Measurements from ENCODE around the gene TPO. TPM values are rescaled to one million over a fixed set of nuclear protein-coding genes. Genes with fewer than 3 reads are reported as not detected.

Gene TPO
- total RNA-seq, 4 donors from 2014 or later: 7.2 to 32.6 (median 16.6) TPM

DNA sequence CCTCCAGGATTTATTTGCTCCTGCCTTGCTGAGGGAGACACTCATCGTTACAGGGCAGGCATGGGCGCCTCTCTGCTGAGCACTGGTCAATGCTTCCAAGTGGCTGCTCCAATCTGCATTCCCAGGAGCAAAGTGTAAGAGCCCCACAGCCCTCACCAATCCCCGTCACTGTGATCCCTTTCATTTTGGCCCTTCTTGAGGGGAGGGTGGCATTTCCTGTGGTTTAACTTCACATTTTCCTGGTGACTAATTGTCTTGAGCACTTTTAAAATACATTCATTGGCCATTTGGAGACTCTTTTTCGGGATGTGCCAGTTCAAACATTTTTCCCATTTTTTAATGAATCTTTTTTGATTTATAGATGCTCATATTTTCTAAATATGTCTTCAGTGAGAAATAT, 33.0 kb downstream of the TPO start:
- Histone ChIP-seq H3K27me3 (peaks cover 0 to 30% of the 10 kb centered on the region in 2 donors), H3K4me3 (no peak overlapping the region), H3K27ac (no peak overlapping the region), H3K4me1 (no peaks in the 10 kb centered on the region), H3K9me3 (no peaks in the 10 kb centered on the region), H3K36me3 (no peaks in the 10 kb centered on the region)
- 73 to 82% methylated on average over 4 of the region's 4 CpGs for WGBS, 2 donors
- TF ChIP-seq, protein P1, sequence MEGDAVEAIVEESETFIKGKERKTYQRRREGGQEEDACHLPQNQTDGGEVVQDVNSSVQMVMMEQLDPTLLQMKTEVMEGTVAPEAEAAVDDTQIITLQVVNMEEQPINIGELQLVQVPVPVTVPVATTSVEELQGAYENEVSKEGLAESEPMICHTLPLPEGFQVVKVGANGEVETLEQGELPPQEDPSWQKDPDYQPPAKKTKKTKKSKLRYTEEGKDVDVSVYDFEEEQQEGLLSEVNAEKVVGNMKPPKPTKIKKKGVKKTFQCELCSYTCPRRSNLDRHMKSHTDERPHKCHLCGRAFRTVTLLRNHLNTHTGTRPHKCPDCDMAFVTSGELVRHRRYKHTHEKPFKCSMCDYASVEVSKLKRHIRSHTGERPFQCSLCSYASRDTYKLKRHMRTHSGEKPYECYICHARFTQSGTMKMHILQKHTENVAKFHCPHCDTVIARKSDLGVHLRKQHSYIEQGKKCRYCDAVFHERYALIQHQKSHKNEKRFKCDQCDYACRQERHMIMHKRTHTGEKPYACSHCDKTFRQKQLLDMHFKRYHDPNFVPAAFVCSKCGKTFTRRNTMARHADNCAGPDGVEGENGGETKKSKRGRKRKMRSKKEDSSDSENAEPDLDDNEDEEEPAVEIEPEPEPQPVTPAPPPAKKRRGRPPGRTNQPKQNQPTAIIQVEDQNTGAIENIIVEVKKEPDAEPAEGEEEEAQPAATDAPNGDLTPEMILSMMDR (IDR thresholded peaks at IDR 0.05): no peak
- TF ChIP-seq POLR2A (IDR thresholded peaks at IDR 0.05) (no peak), EP300 (IDR thresholded peaks at IDR 0.05) (no peak)
- no peak for DNase-seq (ENCODE audit: low spot score in 2 of 2)

DNA sequence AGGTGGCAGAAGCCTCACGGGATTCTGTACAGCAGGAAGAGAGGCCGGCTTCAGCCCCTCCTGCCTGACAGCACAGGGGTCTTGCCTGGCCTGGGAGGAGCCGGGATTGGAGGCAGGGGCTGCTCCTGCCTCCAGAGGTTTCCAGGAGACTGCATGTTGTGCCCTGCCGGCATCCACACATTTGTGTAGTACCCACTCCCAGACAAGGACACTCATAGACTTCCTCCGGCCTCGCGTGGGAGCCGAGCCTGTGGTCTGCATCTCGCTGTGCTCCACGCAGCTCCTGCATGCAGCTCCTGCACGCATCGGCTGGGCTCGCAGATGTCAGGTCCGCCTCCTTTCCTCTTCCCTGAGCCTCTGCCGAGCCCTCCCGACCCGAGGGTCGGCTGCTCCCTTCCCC, 34.7 kb downstream of the TPO start:
- Histone ChIP-seq H3K9me3 (no peaks in the 10 kb centered on the region), H3K4me1 (no peaks in the 10 kb centered on the region), H3K4me3 (no peak overlapping the region), H3K36me3 (no peaks in the 10 kb centered on the region), H3K27ac (no peak overlapping the region), H3K27me3 (peaks cover 0 to 30% of the 10 kb centered on the region in 2 donors)
- no peak for TF ChIP-seq EP300 (IDR thresholded peaks at IDR 0.05)
- no peak for TF ChIP-seq POLR2A (IDR thresholded peaks at IDR 0.05)
- TF ChIP-seq, protein P1 (IDR thresholded peaks at IDR 0.05): no peak
- DNase-seq (ENCODE audit: low spot score in 2 of 2): no peak
- WGBS, 2 donors: 40 to 56% methylated on average over 17 to 18 of the region's 18 CpGs

DNA sequence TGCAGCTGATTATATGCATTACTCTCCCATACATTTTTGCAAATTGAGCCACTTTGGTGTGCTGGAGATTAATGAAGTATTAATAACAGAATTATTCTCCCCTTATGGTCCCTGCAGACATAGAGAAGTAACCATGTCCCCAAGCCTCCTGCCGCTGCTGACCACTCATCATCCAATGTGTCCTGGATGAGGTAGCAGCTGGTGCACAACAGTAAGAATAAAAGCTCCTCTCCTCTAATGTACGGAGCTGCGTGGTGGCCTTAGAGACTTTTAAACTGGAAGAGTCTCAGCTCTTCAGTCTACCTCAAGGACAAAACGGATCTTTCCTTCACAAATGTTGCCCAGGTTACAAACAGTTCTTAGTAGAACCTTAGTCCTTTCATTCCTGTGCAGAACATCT, 37.7 kb downstream of the TPO start:
- H3K4me1 ChIP-seq: no peaks in the 10 kb centered on the region
- DNase-seq (ENCODE audit: low spot score in 2 of 2): no peak
- no peaks in the 10 kb centered on the region for H3K9me3 ChIP-seq
- 71 to 73% methylated on average over 4 of the region's 4 CpGs for WGBS, 2 donors
- peaks cover 0 to 30% of the 10 kb centered on the region in 2 donors for H3K27me3 ChIP-seq
- H3K36me3 ChIP-seq: no peaks in the 10 kb centered on the region
- H3K27ac ChIP-seq: no peak overlapping the region
- H3K4me3 ChIP-seq: no peak overlapping the region
- TF ChIP-seq EP300 (IDR thresholded peaks at IDR 0.05) (no peak), POLR2A (IDR thresholded peaks at IDR 0.05) (no peak)
- TF ChIP-seq, protein P1 (IDR thresholded peaks at IDR 0.05): no peak

DNA sequence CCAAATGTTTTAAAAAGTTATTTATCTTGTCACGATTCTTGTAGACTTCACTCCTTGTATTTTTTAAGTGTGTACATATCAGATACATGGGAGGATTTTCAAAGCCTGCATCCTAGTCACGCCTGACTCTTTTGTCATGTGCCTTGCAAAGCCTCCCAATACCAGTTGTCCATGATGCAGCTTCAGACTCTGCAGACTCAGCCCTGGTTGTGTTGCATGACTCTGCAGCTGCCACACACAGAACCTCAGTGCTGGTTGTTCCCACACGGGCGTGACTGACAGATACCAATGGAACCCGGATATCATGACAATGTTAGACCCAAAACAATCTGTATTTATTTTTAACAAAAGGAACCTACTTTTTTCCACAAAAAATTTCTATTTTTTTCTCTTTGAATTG, 38.2 kb downstream of the TPO start:
- Histone ChIP-seq H3K4me3 (no peak overlapping the region), H3K36me3 (no peaks in the 10 kb centered on the region), H3K9me3 (no peaks in the 10 kb centered on the region), H3K4me1 (no peaks in the 10 kb centered on the region), H3K27ac (no peak overlapping the region), H3K27me3 (peaks cover 0 to 30% of the 10 kb centered on the region in 2 donors)
- no peak for DNase-seq (ENCODE audit: low spot score in 2 of 2)
- TF ChIP-seq, protein P1 (IDR thresholded peaks at IDR 0.05): no peak
- TF ChIP-seq POLR2A (IDR thresholded peaks at IDR 0.05) (no peak), EP300 (IDR thresholded peaks at IDR 0.05) (no peak)
- WGBS, 2 donors: 68 to 87% methylated on average over 5 of the region's 5 CpGs

DNA sequence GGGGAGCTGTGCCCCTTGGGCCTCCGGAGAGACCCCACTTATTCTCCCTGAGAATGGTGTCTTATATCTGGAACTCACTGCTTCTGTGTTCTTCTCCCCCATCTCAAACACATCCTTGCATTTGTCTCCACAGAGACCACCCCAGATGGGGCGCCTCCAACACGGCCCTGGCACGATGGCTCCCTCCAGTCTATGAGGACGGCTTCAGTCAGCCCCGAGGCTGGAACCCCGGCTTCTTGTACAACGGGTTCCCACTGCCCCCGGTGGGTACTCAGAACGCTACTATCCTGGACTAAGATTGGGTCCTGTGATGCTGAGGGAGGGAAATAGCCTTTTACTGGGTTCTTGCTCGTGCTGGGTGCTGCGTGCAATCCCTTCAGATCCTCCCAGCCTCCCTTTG, 40.3 kb downstream of the TPO start:
- 90 to 93% methylated on average over 12 of the region's 12 CpGs for WGBS, 2 donors

More for the DNA sequence above, 40.3 kb downstream of the TPO start:
- H3K36me3 ChIP-seq: no peaks in the 10 kb centered on the region
- peaks cover 0 to 19% of the 10 kb centered on the region in 2 donors for H3K27me3 ChIP-seq
- no peaks in the 10 kb centered on the region for H3K9me3 ChIP-seq
- DNase-seq (ENCODE audit: low spot score in 2 of 2): no peak
- TF ChIP-seq, protein P1 (IDR thresholded peaks at IDR 0.05): no peak
- TF ChIP-seq POLR2A (IDR thresholded peaks at IDR 0.05): no peak
- TF ChIP-seq EP300 (IDR thresholded peaks at IDR 0.05): no peak
- no peak overlapping the region for H3K4me3 ChIP-seq
- H3K27ac ChIP-seq: no peak overlapping the region
- no peaks in the 10 kb centered on the region for H3K4me1 ChIP-seq
